Measurements from ENCODE around the gene USH1G. TPM values are rescaled to one million over a fixed set of nuclear protein-coding genes. Genes with fewer than 3 reads are reported as not detected.

The USH1G gene
- total RNA-seq, 1 donor = not detected

- Histone ChIP-seq H3K79me2 (ENCODE audit: insufficient read depth, low read length) (no peaks in the 10 kb centered on the region), H3K4me3 (ENCODE audit: insufficient read depth, low read length) (no peak overlapping the region), H3K4me1 (ENCODE audit: insufficient read depth, low read length) (no peaks in the 10 kb centered on the region), H3K9me3 (ENCODE audit: low read depth, low read length) (no peaks in the 10 kb centered on the region), H3K4me2 (ENCODE audit: insufficient read depth, low read length) (no peak overlapping the region), H3K27me3 (ENCODE audit: insufficient read depth, low read length) (peaks cover 34% of the 10 kb centered on the region), H3K36me3 (ENCODE audit: insufficient read depth, low read length) (no peaks in the 10 kb centered on the region), H3K27ac (ENCODE audit: low read depth, low read length) (no peak overlapping the region), H4K20me1 (ENCODE audit: insufficient read depth, low read length) (no peaks in the 10 kb centered on the region), H2AFZ (ENCODE audit: low read length) (no peak overlapping the region)
- peak; percentile 68 for DNase-seq (ENCODE audit: insufficient read length, low spot score, missing footprints)
- TF ChIP-seq CTCF (IDR thresholded peaks at IDR 0.05; ENCODE audit: extremely low read depth, low read depth, low read length) = no peak
These were observed 22.8 kb downstream of the USH1G start for GRCh38 chr17:74900208-74900607.

- Histone ChIP-seq H3K27me3 (ENCODE audit: insufficient read depth, low read length) (peaks cover 46% of the 10 kb centered on the region), H3K27ac (ENCODE audit: low read depth, low read length) (no peak overlapping the region), H3K4me3 (ENCODE audit: insufficient read depth, low read length) (no peak overlapping the region), H3K36me3 (ENCODE audit: insufficient read depth, low read length) (no peaks in the 10 kb centered on the region), H3K79me2 (ENCODE audit: insufficient read depth, low read length) (no peaks in the 10 kb centered on the region), H4K20me1 (ENCODE audit: insufficient read depth, low read length) (no peaks in the 10 kb centered on the region), H3K4me2 (ENCODE audit: insufficient read depth, low read length) (no peak overlapping the region), H3K9me3 (ENCODE audit: low read depth, low read length) (no peaks in the 10 kb centered on the region), H2AFZ (ENCODE audit: low read length) (no peak overlapping the region), H3K4me1 (ENCODE audit: insufficient read depth, low read length) (no peaks in the 10 kb centered on the region)
- DNase-seq (ENCODE audit: insufficient read length, low spot score, missing footprints) = peak; percentile 58
- no peak for TF ChIP-seq CTCF (IDR thresholded peaks at IDR 0.05; ENCODE audit: extremely low read depth, low read depth, low read length)
These were observed 24.6 kb downstream of the USH1G start for GRCh38 chr17:74898376-74898946.

GRCh38 chr17:74893936-74894671 is 29.0 kb downstream of the USH1G start:
- no peaks in the 10 kb centered on the region for H3K36me3 ChIP-seq (ENCODE audit: insufficient read depth, low read length)
- TF ChIP-seq CTCF (IDR thresholded peaks at IDR 0.05; ENCODE audit: extremely low read depth, low read depth, low read length) = no peak
- no peak overlapping the region for H2AFZ ChIP-seq (ENCODE audit: low read length)
- H3K4me2 ChIP-seq (ENCODE audit: insufficient read depth, low read length) = no peak overlapping the region
- H3K4me3 ChIP-seq (ENCODE audit: insufficient read depth, low read length) = no peak overlapping the region
- no peaks in the 10 kb centered on the region for H3K9me3 ChIP-seq (ENCODE audit: low read depth, low read length)
- H3K27ac ChIP-seq (ENCODE audit: low read depth, low read length) = no peak overlapping the region
- no peaks in the 10 kb centered on the region for H3K4me1 ChIP-seq (ENCODE audit: insufficient read depth, low read length)
- no peaks in the 10 kb centered on the region for H4K20me1 ChIP-seq (ENCODE audit: insufficient read depth, low read length)
- peaks cover 71% of the 10 kb centered on the region for H3K27me3 ChIP-seq (ENCODE audit: insufficient read depth, low read length)
- peak; percentile 83 for DNase-seq (ENCODE audit: insufficient read length, low spot score, missing footprints)
- no peaks in the 10 kb centered on the region for H3K79me2 ChIP-seq (ENCODE audit: insufficient read depth, low read length)
